ENCODE results near the gene SMPX.

The SMPX gene

GRCh38 chrX:21738210-21738949 lies 19.5 kb downstream of the SMPX start:
- no peaks in the 10 kb centered on the region for H3K9me3 ChIP-seq
- TF ChIP-seq CTCF (IDR thresholded peaks at IDR 0.05) = no peak
- H3K4me3 ChIP-seq = no peak overlapping the region
- no peaks in the 10 kb centered on the region for H3K36me3 ChIP-seq
- no peak for DNase-seq
- H3K27me3 ChIP-seq = no peaks in the 10 kb centered on the region
- intact Hi-C loops (cut with DNase I; ENCODE audit: low total_unique reads) = no loop called here
- no peak overlapping the region for H3K27ac ChIP-seq
- no peaks in the 10 kb centered on the region for H3K4me1 ChIP-seq

GRCh38 chrX:21735768-21736127 lies 22.2 kb downstream of the SMPX start:
- H3K4me1 ChIP-seq = no peaks in the 10 kb centered on the region
- TF ChIP-seq CTCF (IDR thresholded peaks at IDR 0.05) = no peak
- H3K27me3 ChIP-seq = no peaks in the 10 kb centered on the region
- no peak for DNase-seq
- H3K4me3 ChIP-seq = no peak overlapping the region
- H3K9me3 ChIP-seq = no peaks in the 10 kb centered on the region
- H3K36me3 ChIP-seq = no peaks in the 10 kb centered on the region
- H3K27ac ChIP-seq = no peak overlapping the region
- intact Hi-C loops (cut with DNase I; ENCODE audit: low total_unique reads) = no loop called here

GRCh38 chrX:21735038-21735767 lies 22.7 kb downstream of the SMPX start:
- intact Hi-C loops (cut with DNase I; ENCODE audit: low total_unique reads) = no loop called here
- no peak for TF ChIP-seq CTCF (IDR thresholded peaks at IDR 0.05)

GRCh38 chrX:21734175-21734574 lies 23.7 kb downstream of the SMPX start:
- Histone ChIP-seq H3K4me1 (no peaks in the 10 kb centered on the region), H3K4me3 (no peak overlapping the region), H3K36me3 (no peaks in the 10 kb centered on the region), H3K9me3 (no peaks in the 10 kb centered on the region), H3K27me3 (no peaks in the 10 kb centered on the region), H3K27ac (no peak overlapping the region)
- DNase-seq = no peak
- intact Hi-C loops (cut with DNase I; ENCODE audit: low total_unique reads) = no loop called here
- TF ChIP-seq CTCF (IDR thresholded peaks at IDR 0.05) = no peak

More at GRCh38 chrX:21735038-21735767, 22.7 kb downstream of the SMPX start:
- Histone ChIP-seq H3K4me3 (no peak overlapping the region), H3K27me3 (no peaks in the 10 kb centered on the region), H3K4me1 (no peaks in the 10 kb centered on the region), H3K36me3 (no peaks in the 10 kb centered on the region), H3K9me3 (no peaks in the 10 kb centered on the region), H3K27ac (no peak overlapping the region)
- DNase-seq = no peak

GRCh38 chrX:21733705-21734104 lies 24.2 kb downstream of the SMPX start:
- Histone ChIP-seq H3K36me3 (no peaks in the 10 kb centered on the region), H3K27ac (no peak overlapping the region), H3K9me3 (no peaks in the 10 kb centered on the region), H3K27me3 (no peaks in the 10 kb centered on the region), H3K4me1 (no peaks in the 10 kb centered on the region), H3K4me3 (no peak overlapping the region)
- no peak for TF ChIP-seq CTCF (IDR thresholded peaks at IDR 0.05)
- no peak for DNase-seq
- intact Hi-C loops (cut with DNase I; ENCODE audit: low total_unique reads) = no loop called here

All from tibial artery (tissue), 4 donors.